ENCODE results near the gene POLRMT. TPM values are rescaled to one million over a fixed set of nuclear protein-coding genes. Genes with fewer than 3 reads are reported as not detected.

POLRMT gene
- total RNA-seq, 4 donors from 2014 or later: 37.8 to 61.1 (median 46.9) TPM

DNA sequence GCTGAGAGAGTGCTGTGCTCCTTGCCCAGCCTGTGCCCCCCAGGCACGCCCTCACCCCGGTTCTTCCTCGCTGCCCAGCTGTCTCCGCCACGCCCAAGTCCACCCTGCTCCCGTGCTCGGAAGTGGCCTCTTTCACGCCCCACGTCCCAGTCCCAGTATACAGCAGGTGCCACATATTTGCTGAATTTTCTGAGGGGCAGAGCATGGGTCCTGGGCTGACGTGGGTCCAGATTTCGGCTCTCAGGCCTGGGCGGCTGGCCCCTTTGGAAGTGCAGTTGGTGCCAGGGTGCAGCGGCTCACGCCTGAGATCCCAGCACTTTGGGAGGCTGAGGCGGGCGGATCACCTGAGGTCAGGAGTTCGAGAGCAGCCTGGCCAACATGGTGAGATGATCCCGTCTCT is 40.3 kb downstream of the POLRMT start:
- TF ChIP-seq, protein P1, sequence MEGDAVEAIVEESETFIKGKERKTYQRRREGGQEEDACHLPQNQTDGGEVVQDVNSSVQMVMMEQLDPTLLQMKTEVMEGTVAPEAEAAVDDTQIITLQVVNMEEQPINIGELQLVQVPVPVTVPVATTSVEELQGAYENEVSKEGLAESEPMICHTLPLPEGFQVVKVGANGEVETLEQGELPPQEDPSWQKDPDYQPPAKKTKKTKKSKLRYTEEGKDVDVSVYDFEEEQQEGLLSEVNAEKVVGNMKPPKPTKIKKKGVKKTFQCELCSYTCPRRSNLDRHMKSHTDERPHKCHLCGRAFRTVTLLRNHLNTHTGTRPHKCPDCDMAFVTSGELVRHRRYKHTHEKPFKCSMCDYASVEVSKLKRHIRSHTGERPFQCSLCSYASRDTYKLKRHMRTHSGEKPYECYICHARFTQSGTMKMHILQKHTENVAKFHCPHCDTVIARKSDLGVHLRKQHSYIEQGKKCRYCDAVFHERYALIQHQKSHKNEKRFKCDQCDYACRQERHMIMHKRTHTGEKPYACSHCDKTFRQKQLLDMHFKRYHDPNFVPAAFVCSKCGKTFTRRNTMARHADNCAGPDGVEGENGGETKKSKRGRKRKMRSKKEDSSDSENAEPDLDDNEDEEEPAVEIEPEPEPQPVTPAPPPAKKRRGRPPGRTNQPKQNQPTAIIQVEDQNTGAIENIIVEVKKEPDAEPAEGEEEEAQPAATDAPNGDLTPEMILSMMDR (IDR thresholded peaks at IDR 0.05): no peak
- no peak for TF ChIP-seq POLR2A (IDR thresholded peaks at IDR 0.05)
- intact Hi-C loops (cut with DNase I; ENCODE audit: low total_unique reads): no loop called here
- no peak overlapping the region for H3K4me3 ChIP-seq (ENCODE audit: low read depth, poor library complexity, severe bottlenecking)
- 76 to 83% methylated on average over 18 of the region's 18 CpGs for WGBS, 2 donors
- DNase-seq (ENCODE audit: low spot score in 2 of 2): no peak

DNA sequence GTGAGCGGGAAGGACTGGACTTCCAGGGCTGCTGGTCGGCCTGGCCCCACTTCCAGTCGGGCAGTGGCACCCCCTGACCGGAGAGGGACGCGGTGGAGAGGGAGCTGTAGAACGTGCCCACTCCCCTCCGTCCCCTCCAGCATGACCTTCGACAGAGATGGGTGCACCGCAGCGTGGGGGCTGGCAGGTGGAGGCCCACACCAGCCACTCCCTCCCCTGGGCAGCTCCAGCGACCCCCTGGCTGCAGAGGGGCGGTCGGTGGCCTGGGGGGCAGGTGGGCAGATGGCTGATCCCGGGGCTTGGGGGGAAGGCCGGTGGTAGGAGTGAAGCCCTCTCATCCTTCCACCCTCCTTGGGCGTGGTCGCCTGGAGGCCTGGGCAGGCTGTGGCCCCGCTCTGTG is 41.2 kb downstream of the POLRMT start:
- H3K4me3 ChIP-seq (ENCODE audit: low read depth, poor library complexity, severe bottlenecking): no peak overlapping the region
- intact Hi-C loops (cut with DNase I; ENCODE audit: low total_unique reads): no loop called here
- 76 to 80% methylated on average over 15 to 16 of the region's 19 CpGs for WGBS, 2 donors
- no peak for DNase-seq (ENCODE audit: low spot score in 2 of 2)
- no peak for TF ChIP-seq POLR2A (IDR thresholded peaks at IDR 0.05)
- TF ChIP-seq, protein P1 (IDR thresholded peaks at IDR 0.05): no peak

- WGBS, 2 donors: 22 to 28% methylated on average over 34 to 66 of the region's 75 CpGs
- H3K4me3 ChIP-seq (ENCODE audit: low read depth, poor library complexity, severe bottlenecking): no peak overlapping the region
- no peak for TF ChIP-seq POLR2A (IDR thresholded peaks at IDR 0.05)
- TF ChIP-seq, protein P1 (IDR thresholded peaks at IDR 0.05): no peak
- DNase-seq (ENCODE audit: low spot score in 2 of 2): no peak
- intact Hi-C loops (cut with DNase I; ENCODE audit: low total_unique reads): no loop called here
Measured at GRCh38 chr19:591099-591958, 42.0 kb downstream of the POLRMT start.

DNA sequence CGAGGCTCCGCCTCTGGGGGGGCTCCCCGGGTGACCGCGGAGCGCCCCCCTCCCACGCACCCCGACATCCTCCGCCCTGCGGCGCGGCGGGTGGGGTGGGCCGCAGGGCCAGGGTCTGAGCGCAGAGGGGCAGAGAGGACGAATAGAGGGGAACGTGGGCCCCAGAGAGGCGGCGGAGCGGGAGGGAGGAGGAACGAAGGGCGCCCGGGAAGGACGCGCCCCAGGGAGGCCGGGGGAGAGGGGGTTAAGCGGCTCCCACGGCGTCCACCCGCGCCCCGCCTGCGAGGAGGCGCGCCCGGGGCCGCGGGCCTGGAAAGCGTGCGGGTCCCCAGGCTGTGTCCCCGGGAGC is 42.6 kb downstream of the POLRMT start:
- WGBS, 2 donors: 4 to 6% methylated on average over 26 to 33 of the region's 41 CpGs
- TF ChIP-seq, protein P1 (IDR thresholded peaks at IDR 0.05): no peak
- TF ChIP-seq POLR2A (IDR thresholded peaks at IDR 0.05): no peak
- intact Hi-C loops (cut with DNase I; ENCODE audit: low total_unique reads): no loop called here
- no peak for DNase-seq (ENCODE audit: low spot score in 2 of 2)
- H3K4me3 ChIP-seq (ENCODE audit: low read depth, poor library complexity, severe bottlenecking): no peak overlapping the region

- TF ChIP-seq, protein P1 (IDR thresholded peaks at IDR 0.05): no peak
- no peak for TF ChIP-seq POLR2A (IDR thresholded peaks at IDR 0.05)
- WGBS, 2 donors: 0 to 13% methylated on average over 6 to 34 of the region's 50 CpGs
- intact Hi-C loops (cut with DNase I; ENCODE audit: low total_unique reads): no loop called here
- H3K4me3 ChIP-seq (ENCODE audit: low read depth, poor library complexity, severe bottlenecking): no peak overlapping the region
- no peak for DNase-seq (ENCODE audit: low spot score in 2 of 2)
Measured at GRCh38 chr19:590396-590745, 43.0 kb downstream of the POLRMT start.
